ENCODE data around the gene PDE2A. TPM values are rescaled to one million over a fixed set of nuclear protein-coding genes. Genes with fewer than 3 reads are reported as not detected.
A peak's percentile ranks its signal among the peaks of the same experiment; 100 is the strongest.
"Not testable (repeated sequence)": the region's sequence is repeated elsewhere in the genome, so short reads cannot be mapped to it uniquely, and the experiment has no call there.

Gene PDE2A
- total RNA-seq, 2 experiments from 2014 or later, result 0.83 TPM; not detected in 1

DNA sequence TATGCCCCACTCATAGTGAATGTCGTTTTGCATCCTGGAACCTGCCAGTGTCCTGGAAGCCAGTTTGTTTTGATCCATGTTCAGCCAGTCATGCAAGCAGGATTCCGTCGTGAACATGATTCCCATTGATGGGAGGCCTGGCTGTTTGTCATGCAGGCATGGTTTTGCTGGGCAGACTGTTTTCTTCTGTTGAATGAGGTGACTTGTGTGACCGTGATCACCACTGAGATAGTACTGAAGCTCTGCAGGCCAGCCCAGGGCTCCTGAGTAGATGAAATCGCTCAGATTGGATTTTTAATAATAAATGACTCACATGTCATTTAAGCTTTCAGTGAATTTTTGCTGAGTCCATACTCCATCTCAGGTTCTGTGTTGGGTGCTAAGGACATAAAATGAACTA is 117.8 kb downstream of the PDE2A start:
- no peaks in the 10 kb centered on the region for H3K36me3 Mint-ChIP-seq
- no peak overlapping the region for H3K4me3 Mint-ChIP-seq
- POLR2A ChIA-PET, result no interaction called here
- no peaks in the 10 kb centered on the region for H3K9me3 Mint-ChIP-seq
- peaks cover 8% of the 10 kb centered on the region for H3K4me1 Mint-ChIP-seq
- ATAC-seq (ENCODE audit: low read depth) (no peak), DNase-seq (no peak)
- H3K27me3 Mint-ChIP-seq, result peaks cover 38% of the 10 kb centered on the region
- no peak overlapping the region for H3K27ac Mint-ChIP-seq

DNA sequence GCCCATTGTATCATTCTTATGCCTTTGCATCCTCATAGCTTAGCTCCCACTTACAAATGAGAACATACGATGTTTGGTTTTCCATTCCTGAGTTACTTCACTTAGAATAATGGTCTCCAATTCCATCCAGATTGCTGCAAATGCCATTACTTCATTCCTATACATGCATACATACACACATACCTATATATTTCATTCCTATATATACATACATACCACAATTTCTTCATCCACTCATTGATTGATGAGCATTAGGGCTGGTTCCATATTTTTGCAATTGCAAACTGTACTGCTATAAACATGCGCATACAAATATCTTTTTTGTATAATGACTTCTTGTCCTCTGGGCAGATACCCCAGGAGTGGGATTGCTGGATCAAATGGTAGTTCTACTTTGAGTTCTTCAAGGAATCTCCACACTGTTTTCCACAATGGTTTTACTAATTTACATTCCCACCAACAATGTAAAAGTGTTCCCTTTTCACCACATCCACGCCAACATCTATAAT is 119.2 kb downstream of the PDE2A start:
- H3K4me3 Mint-ChIP-seq; POLR2A ChIA-PET; ATAC-seq (ENCODE audit: low read depth); DNase-seq; H3K27ac Mint-ChIP-seq; H3K36me3 Mint-ChIP-seq; H3K4me1 Mint-ChIP-seq; H3K9me3 Mint-ChIP-seq: not testable (repeated sequence)
- H3K27me3 Mint-ChIP-seq, result peaks cover 38% of the 10 kb centered on the region

DNA sequence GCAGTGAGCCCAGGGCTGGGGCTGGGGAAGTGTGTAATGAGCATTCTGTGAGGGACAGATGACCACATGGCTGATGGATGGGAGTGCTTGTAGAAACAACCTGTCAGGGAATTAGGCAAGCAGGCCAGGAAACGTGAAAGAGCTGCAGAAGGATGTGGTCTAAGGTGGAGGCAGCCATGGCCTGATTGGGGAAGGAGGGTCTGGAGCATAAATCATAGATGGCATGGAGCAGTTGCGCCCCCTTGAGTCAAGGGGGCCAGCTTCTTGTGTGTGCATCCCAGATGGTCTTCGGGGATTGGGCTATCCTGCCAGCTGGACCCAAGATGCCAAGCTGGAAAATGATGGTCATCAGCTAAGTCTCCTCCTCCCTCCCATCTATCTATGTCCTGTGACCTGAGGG is 120.5 kb downstream of the PDE2A start:
- Mint-ChIP-seq H3K4me1 (peaks cover 8% of the 10 kb centered on the region), H3K36me3 (no peaks in the 10 kb centered on the region), H3K27ac (no peak overlapping the region), H3K9me3 (no peaks in the 10 kb centered on the region), H3K27me3 (peaks cover 38% of the 10 kb centered on the region), H3K4me3 (no peak overlapping the region)
- DNase-seq, result peak; percentile 43
- peak; percentile 70 for ATAC-seq (ENCODE audit: low read depth)
- POLR2A ChIA-PET, result no interaction called here

DNA sequence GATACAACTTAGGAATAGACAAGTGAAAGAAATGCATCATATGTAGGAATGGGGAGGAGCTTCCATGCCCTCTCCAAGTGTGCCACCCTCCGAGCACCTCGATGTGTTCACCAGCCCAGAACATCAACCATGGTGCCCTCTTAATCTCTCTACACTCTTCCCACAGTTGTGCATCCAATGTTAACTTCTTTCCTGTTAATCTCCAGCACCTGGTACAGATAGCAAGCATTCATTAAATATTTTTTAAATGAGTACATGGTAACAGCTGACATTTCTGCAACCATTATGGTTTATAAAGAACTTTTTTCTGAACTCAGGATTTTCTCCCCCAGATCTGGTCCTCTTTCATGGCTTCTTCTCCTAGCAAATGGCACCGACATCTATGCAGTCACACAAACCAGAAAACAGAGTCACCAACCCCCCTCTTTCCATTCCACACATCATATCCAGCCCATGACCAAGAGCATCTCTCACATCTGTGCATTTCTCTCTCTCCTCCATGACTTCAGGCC is 121.8 kb downstream of the PDE2A start:
- POLR2A ChIA-PET, result no interaction called here

DNA sequence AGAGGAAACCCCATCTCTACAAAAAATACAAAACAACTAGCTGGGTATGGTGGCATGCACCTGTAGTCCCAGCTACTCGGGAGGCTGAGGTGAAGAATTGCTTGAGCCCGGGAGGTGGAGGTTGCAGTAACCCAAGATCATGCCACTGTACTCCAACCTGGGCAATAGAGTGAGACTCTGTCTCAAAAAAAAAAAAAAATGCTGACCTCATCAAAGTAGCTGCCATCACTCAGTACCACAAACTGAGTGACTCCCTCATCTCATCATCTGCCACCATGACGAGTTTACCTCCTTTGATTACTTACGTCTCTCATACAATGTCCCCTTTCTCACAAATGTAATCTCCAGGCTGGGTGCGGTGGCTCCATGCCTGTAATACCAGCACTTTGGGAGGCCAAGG is 122.7 kb downstream of the PDE2A start:
- H3K27ac Mint-ChIP-seq, result no peak overlapping the region
- peaks cover 8% of the 10 kb centered on the region for H3K4me1 Mint-ChIP-seq
- DNase-seq, result no peak
- H3K36me3 Mint-ChIP-seq, result no peaks in the 10 kb centered on the region
- H3K9me3 Mint-ChIP-seq, result no peaks in the 10 kb centered on the region
- no peak for ATAC-seq (ENCODE audit: low read depth)
- H3K4me3 Mint-ChIP-seq, result no peak overlapping the region
- POLR2A ChIA-PET, result no interaction called here
- H3K27me3 Mint-ChIP-seq, result peaks cover 32% of the 10 kb centered on the region

More for the DNA sequence above, 121.8 kb downstream of the PDE2A start:
- no peak overlapping the region for H3K27ac Mint-ChIP-seq
- no peak for ATAC-seq (ENCODE audit: low read depth)
- H3K4me3 Mint-ChIP-seq, result no peak overlapping the region
- DNase-seq, result no peak
- peaks cover 8% of the 10 kb centered on the region for H3K4me1 Mint-ChIP-seq
- H3K27me3 Mint-ChIP-seq, result peaks cover 29% of the 10 kb centered on the region
- no peaks in the 10 kb centered on the region for H3K36me3 Mint-ChIP-seq
- no peaks in the 10 kb centered on the region for H3K9me3 Mint-ChIP-seq

DNA sequence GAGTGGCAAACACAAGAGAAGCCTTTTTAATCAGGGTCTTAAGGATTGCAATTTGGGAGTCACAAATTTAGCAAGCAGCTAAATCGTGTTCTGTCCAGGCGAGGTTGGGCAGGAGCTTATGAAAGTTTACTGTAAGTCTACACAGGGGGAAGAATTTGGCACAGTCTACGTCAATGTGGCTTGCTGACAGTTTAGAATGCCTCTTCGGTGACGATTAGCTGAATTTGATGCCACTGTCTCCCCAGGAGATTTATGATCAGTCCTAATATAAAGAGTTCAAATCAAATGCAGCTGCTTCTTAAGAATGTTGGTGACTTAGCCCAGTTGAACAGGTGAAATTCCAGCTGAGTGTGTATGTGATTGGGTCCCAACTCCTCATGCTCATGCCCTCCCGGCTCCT is 125.8 kb downstream of the PDE2A start:
- H3K9me3 Mint-ChIP-seq, result no peaks in the 10 kb centered on the region
- peaks cover 27% of the 10 kb centered on the region for H3K27me3 Mint-ChIP-seq
- DNase-seq (no peak), ATAC-seq (ENCODE audit: low read depth) (no peak)
- POLR2A ChIA-PET, result no interaction called here
- no peak overlapping the region for H3K4me3 Mint-ChIP-seq
- H3K4me1 Mint-ChIP-seq, result peaks cover 2% of the 10 kb centered on the region
- H3K36me3 Mint-ChIP-seq, result no peaks in the 10 kb centered on the region
- no peak overlapping the region for H3K27ac Mint-ChIP-seq

DNA sequence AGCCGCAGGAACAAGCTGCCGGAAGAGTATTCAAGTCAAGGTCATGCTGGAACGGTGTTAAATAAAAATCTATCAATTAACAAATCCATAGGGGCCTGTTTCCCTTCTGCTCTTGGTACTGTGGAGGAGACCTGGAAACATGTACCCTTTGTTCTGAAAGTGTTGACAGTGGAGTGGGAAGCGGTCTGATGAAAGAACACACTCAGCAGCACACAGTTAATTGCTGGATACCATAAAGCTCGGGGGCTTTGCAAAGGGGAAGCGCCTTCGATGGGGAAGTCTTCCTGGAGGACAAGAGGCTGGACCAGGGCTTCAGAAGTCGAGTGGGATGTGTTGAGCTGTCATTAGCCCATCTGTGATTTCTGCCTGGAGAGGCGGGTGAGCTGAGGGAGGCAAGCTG is 127.4 kb downstream of the PDE2A start:
- H3K4me1 Mint-ChIP-seq, result no peaks in the 10 kb centered on the region
- no peak for ATAC-seq (ENCODE audit: low read depth)
- H3K36me3 Mint-ChIP-seq, result no peaks in the 10 kb centered on the region
- no peak overlapping the region for H3K4me3 Mint-ChIP-seq
- POLR2A ChIA-PET, result no interaction called here
- no peak overlapping the region for H3K27ac Mint-ChIP-seq
- DNase-seq, result no peak
- H3K9me3 Mint-ChIP-seq, result no peaks in the 10 kb centered on the region
- H3K27me3 Mint-ChIP-seq, result peaks cover 23% of the 10 kb centered on the region

DNA sequence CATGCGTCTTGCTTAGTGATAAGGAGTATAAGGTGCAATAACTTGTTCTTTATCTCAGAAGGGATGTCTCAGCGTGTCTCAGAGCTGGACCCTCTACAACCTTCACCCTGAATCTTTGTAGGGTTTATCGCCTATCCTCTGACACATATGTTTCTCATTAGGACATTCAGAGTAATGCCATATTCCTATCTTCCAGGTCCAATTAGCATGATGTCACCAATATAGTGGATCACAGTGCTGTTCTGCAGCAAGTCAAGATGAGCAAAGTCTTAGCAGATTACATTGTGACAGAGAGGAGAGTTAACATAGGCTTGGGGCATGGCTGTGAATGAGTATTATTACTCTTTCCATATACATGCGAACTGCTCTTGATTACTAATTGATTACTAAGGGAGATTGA is 129.6 kb downstream of the PDE2A start:
- ATAC-seq (ENCODE audit: low read depth) (no peak), DNase-seq (no peak)
- POLR2A ChIA-PET, result no interaction called here
- no peak overlapping the region for H3K4me3 Mint-ChIP-seq
- H3K27me3 Mint-ChIP-seq, result peaks cover 41% of the 10 kb centered on the region
- H3K4me1 Mint-ChIP-seq, result no peaks in the 10 kb centered on the region
- H3K27ac Mint-ChIP-seq, result no peak overlapping the region
- no peaks in the 10 kb centered on the region for H3K9me3 Mint-ChIP-seq
- H3K36me3 Mint-ChIP-seq, result no peaks in the 10 kb centered on the region

DNA sequence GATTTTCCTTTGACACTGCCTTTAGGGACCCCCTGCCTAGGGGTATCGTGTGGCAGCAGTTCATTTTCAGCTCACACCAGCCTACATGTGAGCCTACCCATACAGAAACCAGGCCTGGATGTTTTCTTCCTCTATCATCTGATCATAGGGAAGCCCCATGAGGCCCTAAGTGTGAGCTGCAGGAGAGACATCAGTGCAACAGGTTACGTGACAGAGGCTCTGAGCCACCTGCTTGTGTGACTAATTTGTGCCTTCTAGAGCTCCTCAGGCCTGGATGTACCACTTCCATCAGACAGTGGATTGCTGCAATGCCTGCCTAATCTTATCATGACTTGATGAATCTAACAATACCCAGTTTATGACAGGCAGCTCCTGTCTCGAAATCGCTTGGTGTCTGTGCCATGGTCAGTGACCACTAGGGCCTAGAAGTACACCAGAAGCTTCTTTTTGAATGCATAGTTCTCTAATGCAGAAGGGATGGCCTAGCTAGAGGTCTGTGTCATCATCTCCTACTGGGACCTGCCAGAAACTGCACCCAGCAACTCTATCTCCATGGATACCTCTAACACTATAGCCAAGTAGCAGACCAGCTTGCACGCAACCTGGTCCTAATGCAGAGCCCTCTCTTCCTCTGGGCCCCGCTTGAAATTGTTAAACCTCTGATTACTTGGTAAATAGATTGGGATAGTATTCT is 130.2 kb downstream of the PDE2A start:
- POLR2A ChIA-PET, result no interaction called here
- H3K4me1 Mint-ChIP-seq, result no peaks in the 10 kb centered on the region
- H3K9me3 Mint-ChIP-seq, result no peaks in the 10 kb centered on the region
- H3K36me3 Mint-ChIP-seq, result no peaks in the 10 kb centered on the region
- DNase-seq (no peak), ATAC-seq (ENCODE audit: low read depth) (no peak)
- H3K27ac Mint-ChIP-seq, result no peak overlapping the region
- H3K27me3 Mint-ChIP-seq, result peaks cover 42% of the 10 kb centered on the region
- no peak overlapping the region for H3K4me3 Mint-ChIP-seq

DNA sequence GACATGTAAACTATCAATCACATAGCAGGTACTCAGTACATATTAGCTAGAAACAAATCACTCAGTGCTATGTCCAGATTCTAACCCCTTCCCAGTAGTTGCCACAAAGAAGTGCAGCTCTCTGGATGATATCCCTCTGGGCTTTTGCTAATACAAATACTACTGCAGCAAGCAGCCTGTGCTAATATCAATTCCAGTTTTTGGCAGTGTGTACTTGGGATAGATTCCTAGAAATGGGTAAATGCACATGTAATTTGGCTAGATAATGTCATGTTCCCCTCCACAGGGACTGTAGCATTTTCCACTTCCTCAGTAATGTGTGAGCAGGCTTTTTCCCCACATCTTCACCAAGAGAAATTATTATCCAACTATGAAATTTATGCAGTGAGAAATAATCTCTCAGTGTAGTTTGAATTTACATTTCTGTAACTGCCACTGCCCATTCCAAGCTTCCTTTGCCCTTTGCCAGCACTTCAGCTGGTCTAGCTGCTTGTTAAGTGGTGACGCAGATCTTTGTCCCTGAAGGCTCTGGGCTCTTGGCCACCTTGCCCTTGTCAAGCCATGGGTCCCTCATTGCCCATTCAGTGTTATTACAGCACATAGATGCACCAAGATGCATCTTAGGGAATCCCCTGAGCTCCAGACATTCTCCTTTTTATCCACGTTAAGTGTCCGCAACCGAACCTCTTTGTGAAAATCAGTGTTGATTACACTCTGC is 132.8 kb downstream of the PDE2A start:
- POLR2A ChIA-PET, result no interaction called here
- peaks cover 57% of the 10 kb centered on the region for H3K27me3 Mint-ChIP-seq
- H3K4me3 Mint-ChIP-seq, result no peak overlapping the region
- no peaks in the 10 kb centered on the region for H3K9me3 Mint-ChIP-seq
- H3K36me3 Mint-ChIP-seq, result no peaks in the 10 kb centered on the region
- DNase-seq (no peak), ATAC-seq (ENCODE audit: low read depth) (no peak)
- H3K4me1 Mint-ChIP-seq, result no peaks in the 10 kb centered on the region
- H3K27ac Mint-ChIP-seq, result no peak overlapping the region

DNA sequence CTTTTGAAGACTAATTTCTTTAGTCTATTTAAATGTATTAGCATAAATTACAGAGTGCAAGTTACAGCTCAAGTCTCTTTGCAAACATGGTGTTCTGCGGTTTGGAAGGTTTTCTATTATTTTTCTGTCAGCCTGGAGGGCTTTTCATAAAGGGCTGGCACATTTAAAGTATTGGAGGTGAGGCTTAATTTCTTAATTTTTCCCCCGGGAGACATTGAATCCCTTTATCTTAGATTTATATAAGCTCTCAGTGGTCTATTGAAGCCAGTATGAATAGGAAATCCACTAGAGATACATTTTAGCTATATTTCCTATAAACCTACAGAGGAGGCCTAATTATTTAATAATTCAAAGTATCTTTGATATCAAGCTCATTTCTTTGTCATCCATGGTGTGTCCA is 137.2 kb downstream of the PDE2A start:
- peaks cover 78% of the 10 kb centered on the region for H3K27me3 Mint-ChIP-seq
- no peak overlapping the region for H3K27ac Mint-ChIP-seq
- POLR2A ChIA-PET, result no interaction called here

DNA sequence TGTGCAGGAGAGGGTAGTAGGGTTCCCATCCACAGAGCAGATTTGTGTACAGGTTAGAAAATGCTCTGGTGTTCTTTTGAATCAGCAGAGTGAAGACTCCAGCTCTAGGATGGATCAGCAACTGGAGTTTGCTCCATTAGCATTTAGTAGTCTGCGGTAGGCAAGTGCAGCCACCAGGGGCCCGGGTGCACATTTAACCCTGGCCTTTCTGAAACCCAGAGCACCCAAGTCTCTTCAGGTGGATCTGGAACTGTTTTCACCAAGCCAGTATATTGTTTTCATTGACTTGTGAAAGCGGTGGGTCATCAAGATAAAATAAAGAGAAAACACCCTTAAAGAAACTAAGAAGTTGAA is 139.1 kb downstream of the PDE2A start:
- H3K27ac Mint-ChIP-seq, result no peak overlapping the region
- no peaks in the 10 kb centered on the region for H3K4me1 Mint-ChIP-seq
- no peak overlapping the region for H3K4me3 Mint-ChIP-seq

More for the DNA sequence above, 137.2 kb downstream of the PDE2A start:
- Mint-ChIP-seq H3K4me1 (no peaks in the 10 kb centered on the region), H3K9me3 (no peaks in the 10 kb centered on the region), H3K36me3 (no peaks in the 10 kb centered on the region), H3K4me3 (no peak overlapping the region)
- no peak for ATAC-seq (ENCODE audit: low read depth)
- DNase-seq, result no peak

DNA sequence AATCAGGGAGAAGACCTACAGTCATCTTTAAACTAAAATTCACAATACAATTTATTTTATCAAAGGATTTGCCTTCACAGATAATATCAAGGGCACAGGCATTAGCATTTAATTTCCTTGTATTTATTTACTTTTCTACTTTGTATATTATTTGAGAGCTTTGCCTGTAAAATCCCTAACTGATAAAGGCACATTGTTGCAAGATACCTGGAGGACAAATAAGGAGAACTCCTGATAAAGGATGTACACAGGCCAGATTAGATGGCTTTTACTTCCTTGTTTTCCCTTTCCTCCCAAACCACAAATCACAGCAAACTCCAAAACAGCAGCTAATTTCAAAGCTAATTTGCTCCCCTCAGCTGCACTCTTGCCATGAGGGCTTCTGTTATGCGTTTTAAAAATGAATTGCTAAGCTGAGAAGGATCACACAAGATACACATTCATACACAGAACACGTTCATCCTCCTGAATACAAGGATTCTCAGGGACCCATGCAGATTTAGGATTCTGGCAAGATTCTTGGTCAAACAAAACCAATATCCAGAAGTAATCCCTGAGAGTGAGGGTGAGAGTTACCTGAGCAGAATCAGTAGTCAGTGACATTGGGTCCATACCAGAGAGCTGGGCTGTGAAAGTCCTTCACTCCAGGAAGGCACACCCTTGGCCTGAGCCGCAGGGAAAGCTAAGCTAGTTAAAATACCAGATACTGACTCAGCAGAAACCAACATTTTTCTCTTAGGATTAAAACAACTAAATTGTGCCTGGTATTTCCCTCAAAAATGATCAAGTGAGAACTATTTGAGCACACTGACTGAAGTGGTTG is 139.6 kb downstream of the PDE2A start:
- H3K4me1 Mint-ChIP-seq, result no peaks in the 10 kb centered on the region
- POLR2A ChIA-PET, result no interaction called here

More for the DNA sequence above, 139.1 kb downstream of the PDE2A start:
- POLR2A ChIA-PET, result no interaction called here
- Mint-ChIP-seq H3K9me3 (no peaks in the 10 kb centered on the region), H3K27me3 (peaks cover 73% of the 10 kb centered on the region), H3K36me3 (no peaks in the 10 kb centered on the region)
- DNase-seq (no peak), ATAC-seq (ENCODE audit: low read depth) (no peak)

More for the DNA sequence above, 139.6 kb downstream of the PDE2A start:
- DNase-seq (no peak), ATAC-seq (ENCODE audit: low read depth) (no peak)
- peaks cover 69% of the 10 kb centered on the region for H3K27me3 Mint-ChIP-seq
- H3K9me3 Mint-ChIP-seq, result no peaks in the 10 kb centered on the region
- no peak overlapping the region for H3K4me3 Mint-ChIP-seq
- H3K36me3 Mint-ChIP-seq, result no peaks in the 10 kb centered on the region
- H3K27ac Mint-ChIP-seq, result no peak overlapping the region
